ENCODE results near the gene ZNF135.

GRCh38 chr19:58056261-58056660 lies 2.8 kb upstream of the ZNF135 start:
- TF ChIP-seq EP300 (IDR thresholded peaks at IDR 0.05; ENCODE audit: borderline replicate concordance): no peak
- no peak for TF ChIP-seq CEBPB (IDR thresholded peaks at IDR 0.05)
- TF ChIP-seq TEAD4 (IDR thresholded peaks at IDR 0.05): no peak

Data from Ishikawa (cell line).